ENCODE measurements around the gene ZBED4.

GRCh38 chr22:49900441-49901230, 47.0 kb downstream of the ZBED4 start:
- TF ChIP-seq USF1 (CRISPR knock-in tag; IDR thresholded peaks at IDR 0.05) (no peak), ESRRA (CRISPR knock-in tag; IDR thresholded peaks at IDR 0.05; ENCODE audit: borderline replicate concordance) (no peak), TEAD4 (CRISPR knock-in tag; IDR thresholded peaks at IDR 0.05) (no peak), CTCF (IDR thresholded peaks at IDR 0.05) (no peak), CREM (CRISPR knock-in tag; IDR thresholded peaks at IDR 0.05) (no peak), ZNF121 (CRISPR knock-in tag; IDR thresholded peaks at IDR 0.05) (no peak)
